HCT116 (cell line): ENCODE data around the gene APBB1IP.

Experiments
- ATF3 ChIP-seq: IDR thresholded peaks from 2 replicates; pipeline ENCODE4 v1.6.1; 2012
- CTCF ChIP-seq, 3 experiments: fragments of 200-600 bp in 1 of 3; sonication (generic) in 1 of 3; IDR thresholded peaks in 2 of 3; conservative IDR thresholded peaks in 1 of 3; 2 replicates each; pipeline ENCODE4 v1.5.1; 2012 to 2017; ENCODE audit warnings: low read depth in 2 of 3, low read length in 2 of 3, antibody characterized with exemption in 1 of 3, borderline replicate concordance in 1 of 3, control low read depth in 1 of 3, mild to moderate bottlenecking in 1 of 3, mixed read lengths in 1 of 3, mixed run types in 1 of 3, moderate library complexity in 1 of 3; ENCODE audit not compliant: insufficient read depth in 1 of 3
- EGR1 ChIP-seq: IDR thresholded peaks from 2 replicates; pipeline ENCODE4 v1.6.1; 2012; ENCODE audit warnings: low read depth
- EZH2 ChIP-seq: fragments of 200-600 bp; sonication (generic); IDR thresholded peaks from 2 replicates; pipeline ENCODE4 v1.6.1; 2017; ENCODE audit warnings: antibody characterized with exemption, mixed run types
- JUND ChIP-seq: IDR thresholded peaks from 2 replicates; pipeline ENCODE4 v1.6.1; 2012
- POLR2A ChIP-seq: IDR thresholded peaks from 2 replicates; pipeline ENCODE4 v1.7.0; 2011; ENCODE audit warnings: borderline replicate concordance; ENCODE audit not compliant: insufficient read depth, insufficient read length; ENCODE audit errors: extremely low read depth
- POLR2AphosphoS5 ChIP-seq: IDR thresholded peaks from 2 replicates; pipeline ENCODE4 v1.6.1; 2011; ENCODE audit warnings: mild to moderate bottlenecking, low read depth, low read length, moderate library complexity
- SIN3A ChIP-seq: IDR thresholded peaks from 2 replicates; pipeline ENCODE4 v1.6.1; 2012; ENCODE audit warnings: low read depth
- TCF7L2 ChIP-seq: IDR thresholded peaks from 2 replicates; pipeline ENCODE4 v1.7.0; 2011; ENCODE audit warnings: borderline replicate concordance, inconsistent platforms; ENCODE audit not compliant: insufficient read depth, insufficient read length; ENCODE audit errors: extremely low read depth
- ZFX ChIP-seq: fragments of 450-650 bp; IDR thresholded peaks from 2 replicates; pipeline ENCODE4 v1.6.1; 2017
- ZNF274 ChIP-seq: fragments of 200-500 bp; sonication (Bioruptor generic); IDR thresholded peaks from 2 replicates; pipeline ENCODE4 v1.6.1; 2014; ENCODE audit warnings: mild to moderate bottlenecking, low read depth, low read length, inconsistent platforms

- TF ChIP-seq CTCF (IDR thresholded peaks at IDR 0.05 in 2 of 3, conservative IDR thresholded peaks at IDR 0.05 in 1 of 3; ENCODE audit: borderline replicate concordance in 1 of 3, insufficient read depth in 1 of 3, low read depth in 2 of 3, low read length in 2 of 3) = no peak
- TF ChIP-seq ZNF274 = no peak
- no peak for TF ChIP-seq POLR2AphosphoS5
- TF ChIP-seq SIN3A = no peak
- TF ChIP-seq POLR2A = no peak
- TF ChIP-seq ZFX = no peak
- TF ChIP-seq JUND = no peak
- TF ChIP-seq EZH2 = no peak
- no peak for TF ChIP-seq ATF3
- no peak for TF ChIP-seq EGR1
- no peak for TF ChIP-seq TCF7L2
Observed at GRCh38 chr10:26489081-26489480, 50.9 kb downstream of the APBB1IP start.
